GM18507 (cell line): ENCODE measurements around the gene RBM46.
"Not testable (repeated sequence)": the region's sequence is repeated elsewhere in the genome, so short reads cannot be mapped to it uniquely, and the experiment has no call there.

Source experiments
- DNase-seq: peaks from one replicate; pipeline ENCODE4 v3.0.0; 2011; ENCODE audit warnings: low read depth; ENCODE audit not compliant: insufficient read length; ENCODE audit errors: extremely low spot score
- FAIRE-seq: peaks from 2 replicates; lab custom pipeline; 2011; peaks lifted over from hg19 to GRCh38; lab: Jason Lieb, UNC

The RBM46 gene

DNA sequence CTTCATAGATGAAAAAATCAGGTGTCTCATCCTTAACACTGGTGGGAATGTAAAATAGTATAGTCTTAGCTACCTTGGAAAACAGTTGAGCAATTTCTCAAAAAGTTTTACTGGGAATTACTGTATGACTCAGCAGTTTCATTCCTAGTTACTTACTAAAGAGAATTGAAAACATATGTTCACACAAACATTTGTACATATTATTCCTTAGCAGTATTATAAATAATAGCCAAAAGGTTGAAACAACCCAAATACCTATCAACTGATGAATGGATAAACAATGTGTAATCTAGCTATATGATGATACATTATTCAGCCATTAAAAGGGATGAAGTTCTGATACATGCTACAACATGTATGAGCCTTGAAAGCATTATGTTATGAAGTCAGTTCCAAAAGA lies 41.7 kb downstream of the RBM46 start:
- no peak for DNase-seq
- FAIRE-seq, result no peak

GRCh38 chr4:154836030-154836429 lies 55.0 kb downstream of the RBM46 start:
- no peak for DNase-seq
- no peak for FAIRE-seq

DNA sequence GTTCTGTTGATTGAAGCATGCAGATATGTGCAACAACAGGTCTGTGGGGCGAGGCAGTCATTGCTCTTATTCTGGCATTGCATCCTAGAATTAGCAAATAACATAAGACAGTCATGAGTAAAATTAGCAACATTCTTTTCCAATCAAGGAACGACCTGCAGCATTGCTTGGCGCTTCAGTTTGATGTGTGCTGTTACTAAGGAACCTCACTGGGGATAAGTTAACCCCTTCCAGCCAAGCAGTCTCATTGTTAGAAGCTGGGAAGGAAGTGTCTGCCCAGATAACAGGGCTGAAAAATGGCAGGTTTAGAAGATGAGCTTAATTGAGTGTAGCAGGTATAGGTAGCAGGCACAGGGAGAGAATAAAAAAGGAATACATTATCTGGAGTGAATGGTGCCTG lies 55.4 kb downstream of the RBM46 start:
- FAIRE-seq (no peak), DNase-seq (no peak)

DNA sequence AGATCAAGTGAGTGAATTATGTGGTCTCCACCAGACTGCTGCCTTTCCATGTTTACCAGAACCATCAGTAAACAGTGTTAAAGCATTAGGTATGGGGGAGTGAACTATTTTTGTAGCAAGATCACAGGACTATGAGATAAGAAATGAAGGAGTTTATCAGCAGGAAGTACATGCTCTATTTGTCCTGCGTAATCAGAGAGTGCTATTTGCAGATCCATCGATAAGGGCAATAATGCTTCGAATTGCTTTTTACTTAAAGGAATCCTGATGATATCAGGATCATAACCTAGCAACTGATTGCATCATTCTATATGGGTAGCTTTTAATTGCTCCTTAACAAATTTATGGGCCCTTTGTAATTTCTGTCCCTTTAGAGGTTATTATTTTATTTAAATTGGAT lies 57.1 kb downstream of the RBM46 start:
- no peak for DNase-seq
- no peak for FAIRE-seq

- FAIRE-seq (no peak), DNase-seq (no peak)
Measured at GRCh38 chr4:154838694-154839093, 57.6 kb downstream of the RBM46 start.

DNA sequence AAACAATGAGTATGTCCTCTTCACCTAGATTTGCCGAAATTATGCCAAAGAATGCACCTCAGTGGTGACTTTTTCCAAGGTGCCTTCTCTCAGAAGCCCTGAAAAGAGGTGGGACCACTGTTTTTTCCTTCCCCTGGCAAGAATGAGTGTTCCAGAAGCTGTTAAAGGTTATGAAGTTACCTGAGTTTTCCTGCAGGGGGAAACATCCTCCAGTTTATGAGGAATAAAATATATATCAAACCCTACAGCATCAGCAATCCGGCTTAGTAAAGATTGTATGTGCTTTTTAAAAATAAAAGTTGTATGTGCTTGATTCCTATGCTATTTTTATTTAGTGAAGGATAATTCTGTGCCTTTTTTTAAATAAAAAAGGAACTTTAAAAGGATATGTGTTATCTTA lies 73.3 kb downstream of the RBM46 start:
- FAIRE-seq (no peak), DNase-seq (no peak)

DNA sequence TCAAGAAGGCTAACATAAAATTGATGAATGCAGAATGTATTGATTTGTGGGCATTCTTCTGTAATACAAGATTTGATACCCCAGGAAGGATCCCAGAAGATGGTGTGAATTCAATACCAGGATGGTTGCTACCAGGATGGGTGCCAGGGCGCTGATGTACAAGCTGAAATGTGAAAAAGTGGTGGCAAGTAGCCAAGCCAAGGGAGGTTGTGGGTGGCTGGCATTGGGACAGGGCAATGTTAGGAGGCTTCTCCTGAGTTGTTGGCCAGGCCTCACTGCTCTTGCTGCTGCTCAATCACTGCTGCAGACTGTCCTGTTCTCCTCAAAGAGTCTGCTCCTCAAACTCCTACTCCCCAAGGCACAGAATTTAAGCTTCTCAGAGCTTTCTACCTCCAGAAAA lies 77.1 kb downstream of the RBM46 start:
- no peak for FAIRE-seq
- no peak for DNase-seq

- FAIRE-seq (no peak), DNase-seq (no peak)
Measured at GRCh38 chr4:154868414-154869194, 87.5 kb downstream of the RBM46 start.

DNA sequence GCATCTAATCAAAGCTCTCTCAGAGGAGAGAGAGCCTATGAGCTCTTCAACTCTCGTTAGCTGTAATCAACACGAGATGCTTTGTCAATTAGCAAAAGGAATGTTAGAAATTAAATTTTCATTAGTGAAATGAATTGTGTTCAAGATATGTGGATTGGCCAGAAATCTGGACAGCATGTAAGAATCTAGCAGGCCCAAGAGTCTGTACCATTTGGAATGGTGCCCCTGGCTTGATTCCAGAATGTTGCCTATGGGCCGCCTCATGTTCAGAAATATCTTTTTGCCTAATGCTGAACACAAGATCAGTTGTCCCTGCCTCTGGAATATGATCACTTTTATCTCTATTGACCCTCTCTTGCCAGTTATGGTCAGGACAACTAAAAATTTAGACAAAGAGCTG lies 88.2 kb downstream of the RBM46 start:
- FAIRE-seq (no peak), DNase-seq (no peak)

DNA sequence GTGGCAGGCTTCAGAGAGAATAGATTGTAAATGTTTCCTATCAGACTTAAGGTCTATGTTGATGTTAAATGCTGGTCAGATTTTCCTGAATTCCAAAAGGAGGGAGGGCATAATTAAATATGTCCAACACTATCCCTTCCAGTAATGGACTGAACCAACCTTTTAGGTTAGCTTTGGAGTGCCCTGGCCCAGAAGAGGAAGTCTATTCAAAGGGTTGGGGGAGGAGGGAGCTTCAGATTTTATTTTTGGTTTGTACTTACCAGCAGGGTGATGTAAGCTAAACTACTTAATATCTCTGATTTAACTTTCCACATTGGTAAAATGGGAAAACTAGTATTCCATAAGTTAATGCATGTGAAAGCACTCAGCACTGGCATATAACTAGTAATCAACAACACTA lies 91.1 kb downstream of the RBM46 start:
- FAIRE-seq, result no peak
- no peak for DNase-seq

DNA sequence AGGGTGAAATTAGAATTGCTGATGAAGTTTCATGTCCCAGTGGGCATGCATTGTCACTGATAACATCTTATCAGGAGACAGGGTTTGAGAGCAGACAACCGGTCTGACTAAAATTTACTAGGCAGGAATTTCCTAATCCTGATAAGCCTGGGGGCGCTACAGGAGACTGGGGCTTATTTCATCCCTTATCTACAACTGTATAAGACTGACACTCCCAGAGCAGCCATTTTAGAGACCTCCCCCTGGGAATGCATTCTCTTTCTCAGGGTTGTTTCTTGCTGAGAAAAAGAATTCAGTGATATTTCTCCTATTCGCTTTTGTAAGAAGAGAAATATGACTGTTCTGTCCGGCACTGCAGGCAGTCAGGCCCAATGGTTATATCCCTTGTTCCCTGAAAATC lies 93.0 kb downstream of the RBM46 start:
- not testable (repeated sequence) for DNase-seq, FAIRE-seq

DNA sequence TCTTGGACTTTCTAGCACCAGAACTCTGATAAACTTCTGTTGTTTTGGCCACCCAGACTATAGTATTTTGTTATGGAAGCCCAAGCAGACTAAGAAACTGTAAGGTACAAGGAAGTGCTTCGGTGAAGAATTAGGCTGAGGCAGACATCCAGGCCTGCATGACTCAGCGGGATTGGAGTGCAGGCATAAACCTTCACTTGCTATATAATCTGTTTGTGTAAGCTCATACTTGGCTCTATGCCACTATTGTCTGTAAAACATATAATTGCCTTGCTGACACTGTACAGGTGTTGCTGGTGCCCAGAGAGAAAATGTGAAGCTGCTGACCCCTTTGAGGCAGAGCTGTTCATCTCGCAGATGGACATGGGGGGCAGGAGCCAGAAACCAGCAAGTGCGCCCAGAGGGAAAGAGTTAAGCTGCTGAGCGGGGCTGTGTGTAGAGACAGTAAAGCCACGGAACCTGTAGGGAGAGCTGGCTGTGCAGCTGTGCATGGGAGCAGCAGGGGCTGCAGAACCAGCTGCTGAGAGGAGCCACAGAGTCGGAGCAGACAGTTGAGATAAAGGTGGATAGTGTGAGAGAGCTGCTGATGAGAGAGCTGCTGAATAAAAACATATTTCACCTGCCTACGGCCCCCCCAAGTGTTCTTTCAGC lies 96.2 kb downstream of the RBM46 start:
- DNase-seq, result no peak
- no peak for FAIRE-seq
